IPS-20b (cell line): ENCODE results near the gene ABLIM3.

Experiments used
- H3K27ac ChIP-seq: one replicate; pipeline ENCODE4 v1.5.1; 2013; ENCODE audit warnings: low read length
- H3K27me3 ChIP-seq: 2 replicates; pipeline ENCODE4 v1.6.1; 2013; ENCODE audit warnings: mild to moderate bottlenecking, low read length, inconsistent platforms; ENCODE audit not compliant: insufficient read depth
- H3K36me3 ChIP-seq: 2 replicates; pipeline ENCODE4 v1.6.1; 2013; ENCODE audit warnings: low read depth, mild to moderate bottlenecking, inconsistent platforms, low read length, moderate library complexity; ENCODE audit not compliant: insufficient read depth
- H3K4me1 ChIP-seq: 2 replicates; pipeline ENCODE4 v1.6.1; 2013; ENCODE audit warnings: mild to moderate bottlenecking, control low read depth, inconsistent platforms, low read length, moderate library complexity; ENCODE audit not compliant: insufficient read depth
- H3K4me3 ChIP-seq: 2 replicates; pipeline ENCODE4 v1.5.1; 2013; ENCODE audit warnings: mild to moderate bottlenecking, low read length, inconsistent platforms
- H3K9ac ChIP-seq: 2 replicates; pipeline ENCODE4 v1.6.1; 2013; ENCODE audit warnings: low read depth, mild to moderate bottlenecking, inconsistent platforms, low read length, moderate library complexity
- H3K9me3 ChIP-seq: 2 replicates; pipeline ENCODE4 v1.6.1; 2013; ENCODE audit warnings: mild to moderate bottlenecking, low read depth, low read length, inconsistent platforms; ENCODE audit not compliant: insufficient read depth

The ABLIM3 gene

GRCh38 chr5:149215478-149216090, 74.3 kb downstream of the ABLIM3 start:
- Histone ChIP-seq H3K9me3 (no peaks in the 10 kb centered on the region), H3K4me1 (no peaks in the 10 kb centered on the region), H3K9ac (no peak overlapping the region), H3K36me3 (no peaks in the 10 kb centered on the region), H3K27ac (no peak overlapping the region), H3K27me3 (no peaks in the 10 kb centered on the region), H3K4me3 (no peak overlapping the region)

- H3K4me3 ChIP-seq: no peak overlapping the region
- H3K27me3 ChIP-seq: no peaks in the 10 kb centered on the region
- no peak overlapping the region for H3K27ac ChIP-seq
- H3K4me1 ChIP-seq: no peaks in the 10 kb centered on the region
- H3K9ac ChIP-seq: no peak overlapping the region
- no peaks in the 10 kb centered on the region for H3K36me3 ChIP-seq
- no peaks in the 10 kb centered on the region for H3K9me3 ChIP-seq
Measured at GRCh38 chr5:149216496-149216895, 75.2 kb downstream of the ABLIM3 start.

GRCh38 chr5:149217096-149217802, 76.0 kb downstream of the ABLIM3 start:
- no peak overlapping the region for H3K4me3 ChIP-seq
- H3K4me1 ChIP-seq: no peaks in the 10 kb centered on the region
- H3K9ac ChIP-seq: no peak overlapping the region; the same call in 1 of the 2 replicates
- no peaks in the 10 kb centered on the region for H3K9me3 ChIP-seq
- H3K27ac ChIP-seq: no peak overlapping the region
- H3K27me3 ChIP-seq: no peaks in the 10 kb centered on the region
- H3K36me3 ChIP-seq: no peaks in the 10 kb centered on the region

GRCh38 chr5:149217803-149218155, 76.5 kb downstream of the ABLIM3 start:
- Histone ChIP-seq H3K9ac (no peak overlapping the region), H3K4me1 (no peaks in the 10 kb centered on the region), H3K4me3 (no peak overlapping the region), H3K9me3 (no peaks in the 10 kb centered on the region), H3K27ac (no peak overlapping the region), H3K27me3 (no peaks in the 10 kb centered on the region), H3K36me3 (no peaks in the 10 kb centered on the region)

GRCh38 chr5:149219584-149219983, 78.3 kb downstream of the ABLIM3 start:
- Histone ChIP-seq H3K36me3 (no peaks in the 10 kb centered on the region), H3K4me3 (no peak overlapping the region), H3K27me3 (no peaks in the 10 kb centered on the region), H3K9me3 (no peaks in the 10 kb centered on the region), H3K4me1 (no peaks in the 10 kb centered on the region), H3K27ac (no peak overlapping the region), H3K9ac (no peak overlapping the region)

- Histone ChIP-seq H3K27me3 (no peaks in the 10 kb centered on the region), H3K9ac (no peak overlapping the region), H3K4me1 (no peaks in the 10 kb centered on the region), H3K27ac (no peak overlapping the region), H3K36me3 (no peaks in the 10 kb centered on the region), H3K4me3 (no peak overlapping the region), H3K9me3 (no peaks in the 10 kb centered on the region)
Measured at GRCh38 chr5:149220750-149221149, 79.5 kb downstream of the ABLIM3 start.

- Histone ChIP-seq H3K9me3 (no peaks in the 10 kb centered on the region), H3K4me1 (no peaks in the 10 kb centered on the region), H3K4me3 (no peak overlapping the region), H3K9ac (no peak overlapping the region), H3K27ac (no peak overlapping the region), H3K36me3 (no peaks in the 10 kb centered on the region), H3K27me3 (no peaks in the 10 kb centered on the region)
Measured at GRCh38 chr5:149221326-149221725, 80.0 kb downstream of the ABLIM3 start.

GRCh38 chr5:149221731-149222342, 80.5 kb downstream of the ABLIM3 start:
- Histone ChIP-seq H3K36me3 (no peaks in the 10 kb centered on the region), H3K27me3 (no peaks in the 10 kb centered on the region), H3K4me1 (no peaks in the 10 kb centered on the region), H3K9ac (no peak overlapping the region), H3K9me3 (no peaks in the 10 kb centered on the region), H3K27ac (no peak overlapping the region), H3K4me3 (no peak overlapping the region)

- no peaks in the 10 kb centered on the region for H3K36me3 ChIP-seq
- H3K4me1 ChIP-seq: no peaks in the 10 kb centered on the region
- no peaks in the 10 kb centered on the region for H3K27me3 ChIP-seq
- no peak overlapping the region for H3K27ac ChIP-seq
- no peak overlapping the region for H3K9ac ChIP-seq
- no peak overlapping the region for H3K4me3 ChIP-seq
- no peaks in the 10 kb centered on the region for H3K9me3 ChIP-seq
Measured at GRCh38 chr5:149223081-149223848, 82.0 kb downstream of the ABLIM3 start.

- Histone ChIP-seq H3K4me1 (peaks cover 4% of the 10 kb centered on the region; the same call in 1 of the 2 replicates), H3K36me3 (no peaks in the 10 kb centered on the region), H3K27me3 (no peaks in the 10 kb centered on the region), H3K9me3 (no peaks in the 10 kb centered on the region), H3K9ac (no peak overlapping the region), H3K27ac (no peak overlapping the region), H3K4me3 (no peak overlapping the region)
Measured at GRCh38 chr5:149224282-149224681, 83.0 kb downstream of the ABLIM3 start.

- Histone ChIP-seq H3K4me1 (peaks cover 4% of the 10 kb centered on the region; the same call in 1 of the 2 replicates), H3K27ac (no peak overlapping the region), H3K4me3 (no peak overlapping the region), H3K27me3 (no peaks in the 10 kb centered on the region), H3K9ac (no peak overlapping the region), H3K36me3 (no peaks in the 10 kb centered on the region), H3K9me3 (no peaks in the 10 kb centered on the region)
Measured at GRCh38 chr5:149227168-149227826, 86.0 kb downstream of the ABLIM3 start.
